SW 1271 (cell line): ENCODE measurements around the gene DOC2B.
"Not testable (repeated sequence)": the region's sequence is repeated elsewhere in the genome, so short reads cannot be mapped to it uniquely, and the experiment has no call there.

Experiments used
- DNase-seq, 2 experiments: peaks; one replicate each; lab custom pipeline; 2025; lab: John Stamatoyannopoulos, UW

Gene DOC2B

GRCh38 chr17:189444-189843, 8.0 kb upstream of the DOC2B start:
- no peak for DNase-seq

DNA sequence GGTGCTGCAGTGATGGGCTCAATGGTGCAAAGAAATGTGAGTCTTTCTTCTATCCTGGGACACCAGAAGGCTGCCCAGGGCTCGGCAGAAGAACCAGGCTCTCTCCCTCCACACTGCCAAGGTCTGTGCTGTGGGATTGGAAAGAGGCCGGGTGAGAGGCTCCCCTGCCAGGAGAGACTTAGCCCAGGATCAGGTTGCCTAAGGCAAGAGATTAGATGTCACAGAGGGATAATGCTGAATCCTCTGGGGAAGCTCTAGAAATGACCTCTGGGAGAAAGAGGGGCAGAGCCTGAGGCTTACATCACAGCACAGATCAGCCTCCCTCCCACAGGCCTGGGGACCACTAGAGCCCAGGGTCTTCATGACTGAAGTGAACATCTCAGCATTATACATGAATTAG, 5.7 kb upstream of the DOC2B start:
- no peak for DNase-seq

DNA sequence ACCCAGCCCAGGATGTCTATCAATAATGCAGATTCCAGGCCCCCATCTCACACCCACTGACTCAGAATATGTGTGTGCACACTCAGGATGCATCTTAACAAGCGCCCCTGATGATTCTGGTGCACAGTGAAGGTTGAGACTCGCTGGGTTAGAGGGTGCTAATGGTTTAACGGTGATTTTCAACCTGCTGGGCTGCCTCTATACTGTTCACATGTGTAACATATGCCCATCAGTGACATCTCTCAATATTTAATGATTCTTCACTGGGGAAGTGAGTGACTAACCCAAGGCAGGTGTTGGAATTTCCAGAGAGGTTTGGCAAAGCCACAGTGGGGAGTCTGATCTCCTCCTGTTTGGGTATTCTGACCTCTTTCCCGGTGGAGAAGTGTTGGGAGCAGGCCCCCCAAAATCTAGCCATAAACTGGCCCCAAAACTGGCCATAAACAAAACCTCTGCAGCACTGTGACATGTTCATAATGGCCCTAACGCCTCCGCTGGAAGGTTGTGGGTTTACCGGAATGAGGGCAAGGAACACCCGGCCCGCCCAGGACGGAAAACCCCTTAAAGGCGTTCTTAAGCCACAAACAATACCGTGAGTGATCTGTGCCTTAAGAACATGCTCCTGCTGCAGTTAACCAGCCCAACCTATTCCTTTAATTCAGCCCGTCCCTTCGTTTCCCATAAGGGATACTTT, 4.1 kb upstream of the DOC2B start:
- DNase-seq, result no peak

DNA sequence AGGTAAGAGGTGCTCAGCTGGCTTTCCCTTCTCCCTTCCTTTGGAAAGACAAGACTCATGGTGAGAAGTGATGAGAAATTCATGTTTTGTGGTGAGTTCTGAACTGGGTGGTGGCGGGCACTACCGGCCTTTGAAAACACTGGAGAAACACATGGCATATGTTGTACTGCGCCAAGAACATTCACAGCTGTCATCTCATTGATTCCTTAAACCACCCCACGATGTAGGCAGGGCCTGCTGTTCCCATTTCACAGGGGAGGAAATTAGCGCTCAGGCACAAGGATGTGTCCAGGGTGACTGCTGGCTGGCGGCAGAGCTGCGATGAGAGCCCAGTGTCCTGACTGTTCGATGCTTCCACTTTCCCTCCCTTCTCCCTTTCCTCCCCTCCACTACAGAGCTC, 1.6 kb upstream of the DOC2B start:
- DNase-seq, result no peak

DNA sequence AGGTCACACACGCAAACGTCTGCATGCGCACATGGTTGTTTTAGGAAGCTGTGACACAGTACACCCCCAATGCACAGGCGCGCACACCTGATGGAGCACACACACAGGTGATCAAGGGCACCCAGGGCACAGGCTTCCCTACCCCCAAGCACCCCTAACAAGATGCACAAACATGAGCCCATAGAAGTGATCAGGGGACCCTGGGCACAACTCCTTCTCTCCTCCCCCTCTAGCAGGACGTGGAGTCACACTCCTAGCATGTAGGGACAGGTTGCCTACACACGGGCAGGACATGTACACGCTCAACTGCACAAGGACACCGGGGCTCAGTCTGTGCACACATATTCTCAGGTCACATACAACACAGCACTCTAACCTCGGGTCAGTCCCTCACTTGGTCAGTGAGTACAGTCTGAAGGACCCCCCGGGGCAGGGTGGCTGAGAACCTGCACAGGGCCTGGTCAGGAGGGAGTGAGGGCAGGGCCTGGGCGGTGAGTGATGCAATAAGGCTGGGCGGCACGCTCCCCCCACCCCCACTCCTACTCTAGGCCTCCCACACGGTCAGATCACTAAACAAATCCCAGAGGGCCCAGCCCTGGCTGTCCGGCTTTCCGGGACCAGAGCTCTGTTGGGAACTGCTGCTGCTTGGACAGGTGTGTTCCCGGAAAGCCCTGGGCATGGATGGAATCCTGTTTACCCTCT, 751 bp upstream of the DOC2B start:
- DNase-seq, result no peak

GRCh38 chr17:180381-181244, 837 bp downstream of the DOC2B start:
- DNase-seq, result no peak

- DNase-seq, result no peak
Measured at GRCh38 chr17:179781-180380, 1.6 kb downstream of the DOC2B start.

GRCh38 chr17:179066-179432, 2.4 kb downstream of the DOC2B start:
- DNase-seq, result no peak

DNA sequence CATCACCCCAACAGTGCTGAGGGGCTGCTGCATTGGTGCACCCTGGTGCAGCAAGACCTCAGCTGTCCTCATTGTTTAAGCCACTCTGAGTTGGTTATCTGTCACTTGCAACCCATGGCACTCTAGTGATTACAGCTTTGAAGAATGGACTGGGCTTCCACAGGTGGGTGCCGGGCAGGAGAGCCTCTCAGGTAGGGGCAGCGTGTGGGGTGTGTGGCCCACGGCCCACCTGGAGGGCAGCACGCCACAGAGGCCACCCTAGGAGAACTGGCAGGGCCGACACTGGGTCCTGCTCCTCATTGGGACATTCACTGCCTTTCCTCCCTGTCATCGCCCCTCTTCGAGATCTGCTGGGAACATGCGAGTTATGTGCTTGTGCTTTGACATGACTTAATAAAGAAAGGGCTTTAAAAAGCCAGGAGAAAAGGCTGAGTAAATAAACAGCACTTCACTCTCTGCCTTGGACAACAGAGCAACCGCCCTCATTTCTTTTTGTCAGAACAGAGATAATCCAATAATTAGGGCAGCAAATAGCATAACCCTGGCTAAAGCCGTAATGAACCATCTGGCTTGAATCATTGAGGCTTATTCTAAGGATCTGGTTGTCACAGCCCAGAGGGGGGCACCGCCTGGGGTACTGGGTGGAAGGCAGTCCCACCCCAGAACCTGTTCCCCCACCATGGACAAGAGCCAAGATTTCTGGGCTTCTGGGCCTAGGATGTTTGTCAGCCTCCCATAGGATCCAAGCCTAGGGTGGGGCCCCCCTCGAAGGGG, 3.0 kb downstream of the DOC2B start:
- DNase-seq, result no peak

- DNase-seq, result no peak
Measured at GRCh38 chr17:177762-178161, 3.7 kb downstream of the DOC2B start.

DNA sequence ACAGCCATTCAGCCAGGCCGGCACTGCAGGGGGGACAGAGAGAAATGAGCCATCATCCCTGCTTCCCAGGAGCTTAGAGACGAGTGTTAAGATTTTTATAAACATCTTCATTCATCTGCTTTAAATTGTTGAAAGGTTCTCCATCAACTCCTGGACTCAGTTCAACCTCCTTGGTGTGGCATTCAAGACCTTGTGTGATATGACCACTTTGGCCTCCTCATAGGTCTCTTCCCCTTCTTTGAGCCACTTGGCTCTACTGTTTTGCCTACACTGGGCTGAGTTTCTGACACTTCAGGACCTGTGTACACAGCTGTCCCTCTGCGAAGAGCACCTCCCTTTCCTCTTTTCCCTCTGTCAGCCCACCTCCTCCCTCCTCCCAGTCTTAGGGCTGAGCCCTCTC, 4.3 kb downstream of the DOC2B start:
- DNase-seq, result no peak

DNA sequence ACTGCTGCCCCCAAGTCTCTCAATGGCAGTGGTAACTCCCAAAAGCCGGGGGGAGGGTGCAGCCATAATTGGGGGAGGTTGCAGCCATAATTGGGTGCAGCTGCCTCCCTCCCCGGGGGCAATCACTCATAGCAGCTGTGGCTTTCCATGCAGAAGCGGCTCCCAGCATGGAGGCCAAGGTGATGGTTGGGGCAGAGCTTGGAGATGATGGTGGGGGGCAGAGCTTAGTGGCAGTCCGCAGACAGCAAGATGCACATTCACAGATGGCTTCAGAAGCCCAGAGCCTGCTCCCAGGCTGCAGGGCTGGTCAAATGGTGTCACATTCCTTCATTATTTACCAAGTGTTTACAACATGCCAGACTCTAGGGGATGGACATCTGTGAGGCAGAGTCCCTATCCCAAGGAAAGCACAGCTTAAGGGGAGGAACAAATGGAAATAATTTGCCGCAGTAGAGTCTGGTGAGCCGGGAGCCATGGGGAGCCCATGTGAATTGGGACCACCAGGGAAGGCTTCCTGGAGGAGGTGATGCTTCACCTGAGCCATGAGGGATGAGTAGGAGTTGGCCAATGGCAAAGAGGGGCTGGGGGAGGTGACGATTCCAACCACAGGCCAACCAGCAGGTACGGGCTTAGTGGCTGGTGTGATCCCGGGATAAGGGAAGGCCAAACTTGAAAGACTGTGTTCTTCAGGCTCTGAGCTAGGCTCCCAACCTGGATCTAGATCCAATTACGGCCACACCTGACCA, 8.1 kb downstream of the DOC2B start:
- no peak for DNase-seq

DNA sequence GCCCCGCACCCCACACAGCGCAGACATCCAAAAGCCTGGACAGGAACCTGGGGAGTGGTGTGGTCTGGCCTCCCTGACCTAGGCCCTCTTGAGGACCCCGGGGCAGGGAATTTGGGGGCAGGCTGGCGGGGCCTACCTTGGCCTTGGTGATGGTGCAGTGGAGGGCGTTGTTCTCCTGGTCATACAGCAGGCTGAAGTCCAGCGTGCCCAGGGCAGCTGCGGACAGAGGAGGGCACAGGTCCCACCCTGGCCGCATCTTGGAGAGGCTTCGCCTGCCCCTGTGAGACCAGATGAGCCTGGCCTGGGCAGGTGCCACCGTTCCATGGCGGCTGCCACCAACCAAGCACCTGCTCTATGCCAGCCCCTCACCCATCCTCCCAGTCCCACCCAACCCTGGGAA, 9.0 kb downstream of the DOC2B start:
- no peak for DNase-seq

GRCh38 chr17:171871-172270, 9.6 kb downstream of the DOC2B start:
- DNase-seq, result no peak

DNA sequence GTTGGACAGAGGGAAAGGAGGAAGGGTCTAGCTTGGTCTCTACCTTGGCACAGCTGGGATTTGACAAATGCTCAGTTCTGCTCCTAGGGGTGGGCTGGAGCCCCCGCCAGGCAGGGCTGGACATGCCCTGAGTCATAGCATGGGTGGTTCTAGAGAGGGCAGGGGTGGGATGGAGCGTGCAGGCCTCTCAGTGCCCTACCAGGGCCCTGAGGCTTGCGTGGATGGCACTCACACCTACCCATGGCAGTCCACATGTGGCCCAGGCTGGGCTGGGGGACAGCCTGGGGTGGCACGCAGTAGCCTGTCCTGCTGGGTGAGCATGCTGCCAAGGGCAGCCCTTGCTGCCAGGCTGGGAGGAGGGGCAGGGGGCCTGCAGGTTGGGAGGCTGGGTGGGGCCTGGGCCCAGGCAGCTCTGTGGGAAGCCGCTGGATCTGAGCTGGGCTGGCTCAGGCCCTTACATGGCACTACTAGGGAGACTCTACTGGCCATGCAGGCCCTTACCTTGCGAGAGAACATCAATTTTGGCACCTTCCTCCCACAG, 11.2 kb downstream of the DOC2B start:
- DNase-seq, result no peak

DNA sequence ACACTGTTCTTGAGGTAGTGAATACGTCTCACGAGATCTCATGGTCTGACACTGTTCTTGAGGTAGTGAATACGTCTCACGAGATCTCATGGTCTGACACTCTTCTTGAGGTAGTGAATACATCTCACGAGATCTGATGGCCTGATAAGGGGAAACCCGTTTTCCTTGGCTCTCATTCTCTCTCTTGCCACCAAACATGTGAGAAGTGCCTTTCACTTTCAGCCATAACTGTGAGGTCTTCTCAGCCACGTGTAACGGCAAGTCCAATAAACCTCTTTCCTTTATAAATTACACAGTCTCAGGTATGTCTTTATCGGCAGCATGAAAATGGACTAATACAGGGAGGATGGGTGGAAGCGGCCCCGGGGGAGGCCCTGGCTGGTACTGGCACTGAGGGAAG, 12.8 kb downstream of the DOC2B start:
- DNase-seq, result not testable (repeated sequence)

DNA sequence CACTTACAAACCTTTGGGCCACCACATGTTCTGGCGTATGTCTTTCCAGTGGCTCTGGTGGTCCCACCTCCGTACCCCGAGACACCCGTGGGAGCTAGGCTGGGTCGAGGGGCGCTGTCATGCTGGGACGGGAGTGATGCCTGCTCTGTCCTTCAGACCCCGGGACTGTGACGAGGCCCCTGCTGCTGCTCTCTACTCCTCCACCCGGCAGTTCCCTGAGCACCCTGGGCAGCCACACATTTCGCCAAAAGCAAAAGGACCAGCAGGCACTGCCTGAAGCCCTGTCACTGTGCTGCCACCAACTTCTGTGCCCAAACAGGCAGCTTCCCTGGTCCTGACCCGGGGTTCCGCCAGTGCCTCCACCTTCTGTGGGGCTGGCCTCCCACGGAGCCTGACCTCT, 15.5 kb downstream of the DOC2B start:
- DNase-seq, result no peak

DNA sequence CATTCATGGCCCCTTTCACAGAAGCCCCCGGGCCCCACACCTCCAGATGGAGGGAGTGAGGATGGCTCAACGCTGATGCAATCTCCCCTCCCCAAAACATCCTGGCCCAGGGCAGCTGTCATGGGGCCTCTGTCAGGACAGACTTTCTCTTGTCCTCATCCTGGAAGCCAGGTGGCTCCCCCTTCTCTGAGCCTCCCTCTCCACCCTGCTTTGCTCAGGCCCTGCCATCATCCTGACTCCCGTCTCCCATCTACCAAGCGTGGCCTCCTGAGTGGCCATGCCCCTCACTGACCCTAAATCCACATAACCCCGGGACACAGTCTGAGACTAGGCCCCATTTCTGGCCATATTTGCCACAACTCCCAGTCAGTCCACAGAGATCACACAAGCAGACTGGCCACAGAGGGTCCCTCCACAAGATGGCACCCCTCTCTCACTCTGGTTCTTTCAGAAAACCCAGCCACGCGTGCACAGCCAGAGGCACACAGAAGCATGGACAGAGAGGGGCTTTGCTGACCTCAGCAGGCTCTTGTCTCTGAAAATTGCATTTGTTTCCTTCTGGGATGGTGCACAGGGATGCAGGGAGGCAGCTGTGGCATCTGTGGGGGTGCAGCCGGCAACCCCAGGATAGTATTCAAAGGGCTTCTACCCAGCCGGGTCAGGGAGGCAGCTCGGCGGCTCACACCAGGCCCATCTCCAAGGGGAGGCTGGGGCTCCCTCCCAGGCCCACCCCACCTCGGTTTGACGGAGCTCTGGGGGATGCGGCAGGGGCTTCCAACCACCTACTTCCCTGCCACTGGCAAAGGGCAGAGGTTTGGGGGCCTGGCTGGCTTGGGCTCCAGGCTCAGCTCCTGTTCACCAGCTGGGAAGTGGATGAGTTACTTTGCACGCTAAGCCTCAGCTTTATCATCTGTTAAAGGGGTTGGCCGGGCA, 16.9 kb downstream of the DOC2B start:
- DNase-seq, result peak in 1 of 2 experiments; percentile 18

GRCh38 chr17:163514-164098, 17.8 kb downstream of the DOC2B start:
- DNase-seq, result no peak
